Measurements from ENCODE around the gene SRGAP3.

Gene SRGAP3

DNA sequence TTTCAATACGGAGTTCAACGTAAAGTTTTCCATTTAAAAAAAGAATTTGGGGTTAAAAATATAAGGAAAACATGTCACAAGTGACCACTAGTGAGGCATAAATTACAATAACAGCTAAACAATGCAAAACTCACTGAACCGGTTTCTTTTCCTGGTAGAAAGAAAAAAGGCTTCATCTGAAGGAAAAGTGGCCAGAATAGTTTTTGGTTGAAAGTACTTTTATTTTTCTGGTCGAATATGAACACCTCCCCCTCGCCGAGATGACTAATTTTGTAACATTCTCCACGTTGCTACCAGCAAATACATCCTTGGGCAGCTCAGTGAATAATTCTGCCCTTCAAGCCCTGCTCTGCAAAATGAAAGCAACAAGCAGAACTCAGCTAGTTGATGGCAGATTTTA is 3.9 kb upstream of the SRGAP3 start:
- DNase-seq (ENCODE audit: low spot score) (no peak), FAIRE-seq (no peak)

DNA sequence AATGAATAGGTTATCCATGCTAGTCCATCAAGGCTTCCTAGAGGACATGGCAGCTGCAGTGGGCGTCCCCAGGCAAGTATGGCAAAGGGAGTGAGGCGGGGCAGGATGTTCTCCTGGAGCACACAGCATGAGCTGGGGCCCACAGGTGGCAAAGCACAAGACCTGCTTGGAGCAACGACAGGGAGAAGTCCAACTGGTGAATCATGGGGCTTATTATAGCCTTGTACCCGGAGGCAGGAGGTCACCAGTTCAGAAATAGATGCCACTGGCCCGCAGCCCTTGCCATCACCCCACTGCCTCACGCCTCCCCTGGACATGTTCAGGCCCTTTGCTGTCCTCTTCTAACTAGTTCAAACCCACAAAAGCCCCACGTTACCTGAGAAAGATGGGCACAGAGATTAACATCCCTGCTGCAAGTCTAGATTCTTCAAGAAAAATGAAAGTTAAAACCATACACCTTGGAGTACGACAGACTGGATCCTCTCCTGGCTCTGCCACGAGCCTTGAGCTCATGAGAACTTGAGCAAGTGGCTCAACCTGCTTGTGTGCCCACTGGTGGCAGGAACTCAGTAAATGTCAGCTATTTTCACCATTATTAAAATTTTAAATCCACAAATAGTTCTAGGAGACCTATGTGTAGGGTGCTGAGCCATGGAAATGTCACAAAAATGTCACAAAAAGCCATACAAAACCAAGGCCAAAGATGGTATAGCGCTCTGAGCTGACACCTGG is 1.8 kb upstream of the SRGAP3 start:
- FAIRE-seq = no peak

DNA sequence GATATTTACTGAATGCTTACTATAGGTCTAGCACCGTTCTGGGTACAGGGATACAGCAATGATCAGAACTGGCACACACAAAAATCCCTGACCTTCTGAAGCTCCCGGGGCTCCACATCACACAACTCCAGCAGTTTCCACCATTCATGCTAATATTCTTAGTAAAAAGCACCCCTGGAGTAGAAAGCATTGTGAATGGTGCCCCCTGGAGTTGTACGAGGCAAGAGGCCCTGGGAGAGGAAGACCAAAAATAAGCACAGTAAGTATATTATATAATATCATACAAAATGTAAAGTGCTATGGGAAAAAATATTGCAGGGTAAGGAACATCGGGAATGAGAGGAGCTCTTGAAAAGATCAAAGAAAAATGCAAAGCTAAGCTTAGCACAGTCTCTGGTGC is 790 bp upstream of the SRGAP3 start:
- DNase-seq (ENCODE audit: low spot score) (no peak), FAIRE-seq (no peak)

More for the DNA sequence above, 1.8 kb upstream of the SRGAP3 start:
- DNase-seq (ENCODE audit: low spot score) = no peak

DNA sequence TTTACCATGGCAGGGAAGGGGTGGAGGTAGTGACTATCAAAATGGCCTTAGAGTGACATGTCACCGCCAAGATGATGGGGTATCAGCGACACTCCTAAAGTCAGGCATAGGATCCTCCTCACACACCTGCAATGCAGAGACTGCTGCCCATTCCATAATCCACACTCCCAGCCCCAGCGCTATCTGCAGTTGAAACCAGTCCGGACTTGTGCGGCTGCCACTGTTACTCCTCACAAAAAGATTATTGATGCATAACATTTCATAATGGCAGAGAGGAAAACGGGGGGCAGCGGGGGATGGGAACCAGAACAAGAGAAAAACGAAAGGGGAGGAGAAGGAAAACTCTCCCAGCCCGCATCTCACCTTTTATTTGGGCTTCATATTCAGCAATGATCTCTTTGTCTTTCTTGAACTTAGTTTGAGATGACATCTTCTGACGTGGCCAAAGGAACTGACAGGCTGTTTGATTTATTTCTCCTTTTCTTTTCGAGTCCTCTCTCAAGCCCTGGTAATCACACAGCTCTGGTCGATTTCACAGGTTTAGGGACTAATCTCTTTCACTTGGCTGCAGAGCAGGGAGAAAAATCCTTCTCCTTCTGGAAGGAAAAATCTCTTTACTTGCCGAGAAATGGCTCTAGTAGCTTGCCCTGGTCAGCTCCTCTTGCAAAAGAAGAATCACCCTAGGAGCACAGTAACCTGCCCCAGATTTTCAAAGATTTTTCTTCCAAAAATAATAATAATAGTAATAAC is 749 bp downstream of the SRGAP3 start:
- no peak for DNase-seq (ENCODE audit: low spot score)

DNA sequence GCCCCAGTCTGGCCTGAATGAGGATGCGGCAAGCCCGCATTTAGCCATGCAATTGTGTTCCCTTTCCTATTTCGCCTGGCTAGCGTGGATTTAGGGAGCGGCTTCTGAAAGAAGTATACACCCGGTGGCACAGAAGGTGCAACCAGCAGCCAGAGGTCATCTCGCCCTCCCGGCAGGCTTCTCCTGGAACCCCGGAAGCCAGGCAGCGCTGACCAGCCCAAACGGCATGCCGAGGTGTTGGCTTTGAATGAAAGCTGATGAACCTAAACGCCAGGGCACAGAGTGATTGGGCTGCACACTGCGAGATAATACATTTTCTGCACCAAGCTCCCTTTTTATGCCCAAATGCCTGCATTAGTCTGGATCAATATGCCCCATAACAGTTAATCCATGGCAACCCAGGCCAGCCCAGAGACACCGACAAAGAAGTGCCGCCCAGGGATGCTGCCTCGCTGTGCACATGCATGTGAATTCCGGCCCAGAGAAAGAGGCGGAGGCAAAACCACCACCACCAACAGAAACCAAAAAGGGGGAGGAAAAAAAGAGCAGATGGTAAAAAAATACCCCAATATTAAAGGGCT is 1.4 kb downstream of the SRGAP3 start:
- FAIRE-seq (no peak), DNase-seq (ENCODE audit: low spot score) (no peak)

More for the DNA sequence above, 749 bp downstream of the SRGAP3 start:
- FAIRE-seq = no peak

DNA sequence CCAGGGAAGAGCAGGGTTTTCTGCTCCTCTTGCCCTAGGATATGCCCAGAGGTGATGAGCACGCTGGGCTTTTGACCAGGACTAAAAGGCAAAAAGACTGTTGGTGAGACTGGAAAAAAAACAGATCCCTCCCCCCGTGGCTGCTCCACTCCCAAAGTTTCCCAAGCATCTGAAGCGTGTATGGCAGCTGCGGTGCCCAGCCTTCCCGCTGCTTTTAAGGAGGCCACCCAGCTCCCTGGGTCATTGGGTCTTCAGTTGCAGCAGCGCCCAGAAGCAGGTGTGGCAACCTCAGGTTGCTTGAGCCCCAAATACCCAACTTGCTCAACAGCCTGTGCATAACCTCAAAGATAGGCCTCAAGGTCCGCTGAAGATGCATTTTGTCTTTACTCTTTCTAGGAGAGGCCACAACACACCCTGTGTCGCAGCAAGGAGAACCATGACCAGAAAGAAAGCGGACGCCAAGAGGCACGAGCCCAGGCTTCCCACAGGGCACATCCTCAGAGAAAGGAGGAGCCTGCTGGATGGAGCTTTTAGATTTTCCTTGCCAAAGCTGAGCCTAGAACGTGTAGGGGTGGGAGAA is 2.0 kb downstream of the SRGAP3 start:
- FAIRE-seq = no peak

DNA sequence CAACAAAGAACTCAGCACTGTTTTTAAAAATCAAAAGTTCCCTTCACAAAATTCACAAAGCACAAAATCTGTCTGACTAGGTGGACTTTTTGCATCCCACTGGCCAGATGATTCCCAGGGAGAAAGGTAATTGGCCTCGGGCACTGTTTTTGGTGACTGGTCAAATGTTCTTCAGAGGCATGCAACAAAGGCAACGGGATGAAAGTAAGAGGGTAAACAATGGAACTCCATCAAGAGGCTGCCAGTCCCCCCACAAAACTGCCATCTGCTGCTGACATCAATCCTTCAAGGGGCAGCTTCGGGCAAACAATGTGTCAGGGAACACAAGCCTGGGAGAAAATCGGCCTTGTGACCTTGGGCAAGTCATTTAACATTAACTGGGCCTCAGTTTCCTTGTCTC is 3.3 kb downstream of the SRGAP3 start:
- FAIRE-seq = no peak

More for the DNA sequence above, 2.0 kb downstream of the SRGAP3 start:
- DNase-seq (ENCODE audit: low spot score) = no peak

DNA sequence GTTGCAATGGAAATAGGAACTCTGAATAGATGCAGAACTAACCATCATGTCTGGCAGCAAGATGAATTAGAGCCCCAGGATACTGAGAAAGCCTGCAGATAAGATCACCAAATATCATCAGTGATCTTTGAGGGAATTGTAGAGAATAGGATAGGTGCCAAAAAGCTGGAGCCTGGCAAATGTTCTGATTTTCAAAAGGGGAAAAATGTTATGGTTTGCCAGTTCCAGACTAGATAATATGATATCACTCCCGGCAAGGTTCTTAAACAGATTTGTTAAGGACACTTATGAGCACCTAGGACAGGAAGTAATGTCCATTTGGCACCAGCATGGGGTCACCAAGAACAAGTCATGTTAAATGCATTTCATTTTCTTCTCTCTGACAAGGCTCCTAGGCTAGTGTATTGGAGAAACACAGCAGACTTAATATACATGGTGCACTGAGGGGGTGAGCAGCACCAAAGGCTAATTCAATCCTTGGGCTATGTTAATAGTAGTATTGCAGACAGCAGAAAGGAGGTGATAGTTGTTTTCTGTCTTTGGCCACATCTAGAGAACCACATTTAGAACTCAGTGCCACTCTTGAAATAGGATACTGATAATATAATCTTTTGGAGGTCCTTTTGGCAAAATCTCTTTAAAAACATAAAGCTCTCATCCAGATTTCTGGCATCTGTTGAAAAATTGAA is 4.8 kb downstream of the SRGAP3 start:
- no peak for DNase-seq (ENCODE audit: low spot score)
- FAIRE-seq = no peak

More for the DNA sequence above, 3.3 kb downstream of the SRGAP3 start:
- DNase-seq (ENCODE audit: low spot score) = no peak

DNA sequence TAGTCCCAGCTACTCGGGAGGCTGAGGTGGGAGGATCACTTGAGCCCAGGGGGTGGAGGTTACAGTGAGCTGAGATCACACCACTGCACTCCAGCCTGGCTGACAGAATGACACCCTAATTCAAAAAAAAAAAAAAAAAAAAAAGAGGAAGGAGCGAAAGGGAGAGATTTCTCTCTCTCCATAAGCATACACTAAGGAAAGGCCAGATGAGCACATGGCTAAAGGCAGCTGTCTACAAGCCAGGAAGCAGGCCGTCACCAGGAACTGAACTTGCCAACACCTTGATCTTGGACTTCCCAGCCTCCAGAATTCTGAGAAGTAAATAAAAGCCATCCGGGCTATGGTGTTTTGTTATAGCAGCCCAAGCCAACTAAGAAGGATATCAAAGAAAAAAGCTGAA is 7.5 kb downstream of the SRGAP3 start:
- FAIRE-seq = no peak
- DNase-seq (ENCODE audit: low spot score) = no peak

DNA sequence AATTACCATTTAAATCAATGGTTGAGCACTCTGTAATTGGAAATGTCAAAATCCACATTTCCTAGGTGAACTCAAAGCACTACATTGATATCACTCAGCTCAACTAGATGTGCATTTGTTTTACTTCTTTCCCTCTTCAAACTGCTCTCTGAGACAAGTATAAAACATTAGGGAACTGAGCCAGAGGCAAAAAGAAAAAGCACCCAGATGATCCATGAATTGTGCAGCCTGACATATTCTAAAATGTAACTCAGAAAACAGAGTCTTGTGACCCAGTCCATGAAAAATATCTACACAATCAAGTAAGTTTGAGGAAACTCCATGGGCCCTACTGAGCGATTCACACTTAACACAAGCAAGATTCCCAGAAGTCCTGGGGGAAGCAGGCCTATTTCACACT is 9.8 kb downstream of the SRGAP3 start:
- FAIRE-seq (no peak), DNase-seq (ENCODE audit: low spot score) (no peak)

DNA sequence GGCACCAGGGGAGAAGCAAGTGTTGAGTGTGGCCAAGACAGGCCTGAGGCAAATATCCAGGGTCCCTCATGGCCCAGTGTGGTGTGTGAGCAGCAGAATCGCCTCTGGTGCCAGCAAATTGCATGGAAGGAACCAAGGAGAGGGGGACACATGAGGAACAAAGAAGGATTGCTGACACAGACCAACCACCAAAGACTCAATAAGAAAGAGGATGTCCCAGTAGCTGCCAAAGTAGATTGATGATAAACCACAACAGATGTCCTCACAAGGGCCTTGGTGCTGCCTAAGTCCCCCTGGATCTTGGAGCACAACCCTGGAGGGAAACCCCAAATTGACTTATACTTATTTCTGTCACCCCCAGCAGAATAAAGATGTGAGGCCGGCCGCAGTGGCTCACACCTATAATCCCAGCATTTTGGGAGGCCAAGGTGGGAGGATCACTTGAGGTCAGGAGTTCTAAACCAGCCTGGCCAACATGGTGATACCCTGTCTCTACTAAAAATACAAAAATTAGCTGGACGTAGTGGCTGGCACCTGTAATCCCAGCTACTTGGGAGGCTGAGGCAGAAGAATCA is 10.6 kb downstream of the SRGAP3 start:
- FAIRE-seq (no peak), DNase-seq (ENCODE audit: low spot score) (no peak)

DNA sequence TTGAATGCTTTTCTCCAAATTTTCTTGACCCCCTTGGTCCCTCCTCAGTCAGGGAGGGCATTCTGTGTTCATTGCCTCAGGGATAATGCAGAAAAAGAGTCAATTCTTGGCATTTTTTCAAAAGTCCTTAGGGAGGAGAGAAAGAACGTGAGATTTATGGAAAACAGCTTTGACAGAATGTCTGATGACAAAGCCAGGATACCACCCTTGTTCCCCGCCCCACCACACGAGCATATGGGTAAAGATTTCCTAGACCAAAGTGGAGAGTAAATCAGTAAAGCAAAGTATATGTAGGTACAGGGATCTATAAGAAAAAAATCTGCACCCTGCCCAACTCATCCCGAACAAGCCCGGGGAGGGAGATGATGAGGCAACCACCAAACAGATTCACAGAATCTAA is 11.2 kb downstream of the SRGAP3 start:
- DNase-seq (ENCODE audit: low spot score) (no peak), FAIRE-seq (no peak)

DNA sequence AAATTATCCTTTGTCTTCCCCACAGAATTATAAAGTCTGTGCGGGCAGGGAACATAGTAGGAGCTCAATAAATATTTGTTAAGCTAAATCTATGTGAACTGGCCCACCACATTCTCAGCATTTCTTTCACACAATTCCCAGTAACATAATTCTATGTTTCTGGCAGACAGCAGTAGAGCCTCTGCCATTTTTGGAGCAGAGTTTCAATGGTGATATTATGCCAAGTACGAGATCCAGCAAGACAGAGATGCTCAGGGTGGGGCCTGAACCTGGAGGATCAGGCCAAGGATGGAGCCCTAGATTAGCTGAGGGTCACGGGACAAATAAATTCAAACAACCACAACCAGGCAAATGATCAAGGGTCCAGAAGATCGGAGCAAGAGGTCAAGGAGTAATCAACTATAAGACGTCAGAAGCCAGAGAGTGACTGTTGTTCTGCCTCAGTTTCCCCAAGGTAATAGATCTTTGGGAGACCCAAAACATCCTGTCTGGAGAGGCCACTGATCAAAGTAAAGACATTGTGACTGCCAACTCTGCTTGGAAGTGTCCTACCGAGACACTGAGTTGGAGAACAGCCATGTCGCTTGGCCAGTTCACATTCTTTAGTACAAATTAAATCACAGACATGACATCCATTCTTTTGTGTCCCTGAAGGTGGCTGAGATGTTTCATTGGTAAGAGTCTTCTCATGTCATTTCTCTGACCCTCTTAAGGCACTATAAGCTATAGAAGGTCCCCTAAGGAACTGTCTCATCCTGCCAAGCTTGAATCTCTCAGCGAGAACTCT is 15.4 kb downstream of the SRGAP3 start:
- DNase-seq (ENCODE audit: low spot score) (no peak), FAIRE-seq (no peak)

DNA sequence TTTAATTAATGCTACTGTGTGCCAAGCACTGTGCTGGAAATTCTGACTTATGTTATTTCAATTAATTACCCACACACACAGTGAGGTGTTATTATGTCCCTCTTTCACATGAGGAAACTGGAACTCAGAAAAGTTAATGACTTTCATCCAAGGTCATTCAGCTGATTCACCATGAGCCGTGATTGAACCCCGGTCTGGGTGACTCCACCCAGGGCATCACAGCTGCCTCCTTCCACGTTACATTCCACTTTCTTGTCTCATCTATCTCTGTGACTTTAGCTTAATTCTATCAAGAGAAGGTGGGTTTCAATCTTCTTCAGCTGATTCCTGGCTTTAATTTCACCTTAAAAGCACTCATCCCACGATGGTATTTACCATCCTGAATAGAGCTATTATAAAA is 16.3 kb downstream of the SRGAP3 start:
- FAIRE-seq (no peak), DNase-seq (ENCODE audit: low spot score) (no peak)

DNA sequence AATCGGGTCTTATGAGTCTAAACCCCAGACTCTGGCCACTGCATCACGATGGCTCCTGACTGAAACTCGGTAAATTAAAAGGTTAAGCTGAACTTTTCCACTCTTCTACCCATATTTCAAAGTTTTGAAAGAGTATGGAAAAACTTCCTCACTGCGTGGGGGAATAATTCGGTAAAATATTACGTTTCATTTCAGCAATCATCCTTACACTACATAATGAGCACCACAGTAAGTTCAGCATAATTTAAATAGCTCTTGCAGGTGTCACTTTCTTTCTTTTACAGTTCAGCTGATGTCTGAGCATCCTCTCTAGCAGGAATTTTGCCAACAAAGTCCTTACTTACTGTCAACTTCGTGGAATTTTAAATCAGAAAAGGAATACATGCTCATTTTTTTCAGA is 17.5 kb downstream of the SRGAP3 start:
- DNase-seq (ENCODE audit: low spot score) (no peak), FAIRE-seq (no peak)

DNA sequence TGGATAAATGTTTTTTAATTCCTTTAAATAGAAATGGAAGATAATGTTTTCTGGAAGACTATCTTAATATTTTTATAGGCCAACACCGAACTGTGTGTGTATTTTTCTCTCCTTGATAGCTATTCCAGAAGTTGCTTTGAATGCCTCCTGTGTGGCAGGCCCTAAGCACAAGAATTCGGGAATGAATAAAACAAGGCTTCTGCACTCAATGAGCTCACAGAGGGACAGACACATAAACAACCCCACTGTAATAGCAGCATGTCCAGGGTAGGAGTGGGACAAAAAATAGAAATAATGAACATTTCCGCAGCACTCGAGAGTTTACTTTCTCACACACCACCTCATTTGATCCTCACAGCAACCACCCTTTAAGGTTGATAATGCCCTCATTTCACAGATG is 18.0 kb downstream of the SRGAP3 start:
- FAIRE-seq = no peak
- no peak for DNase-seq (ENCODE audit: low spot score)

DNA sequence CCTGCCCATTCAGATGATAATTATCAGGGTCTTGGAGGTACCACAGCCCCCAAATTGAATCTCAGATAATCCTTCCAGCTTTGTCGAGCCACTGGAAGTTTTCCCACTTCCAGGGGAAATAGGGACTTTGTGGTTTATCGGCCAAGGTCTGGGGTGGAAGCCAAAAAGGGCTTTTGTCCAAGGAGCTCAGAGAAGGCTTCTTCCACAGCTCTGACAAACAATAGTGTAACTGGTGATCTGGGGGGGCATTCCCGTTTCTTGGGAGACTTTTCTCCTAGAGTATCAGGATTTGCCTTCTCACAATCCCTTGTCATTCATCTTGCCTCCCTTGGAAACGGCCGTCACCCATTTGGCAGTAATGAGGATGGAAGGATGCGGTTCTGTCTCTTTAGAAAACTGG is 18.4 kb downstream of the SRGAP3 start:
- FAIRE-seq = no peak
- DNase-seq (ENCODE audit: low spot score) = no peak

DNA sequence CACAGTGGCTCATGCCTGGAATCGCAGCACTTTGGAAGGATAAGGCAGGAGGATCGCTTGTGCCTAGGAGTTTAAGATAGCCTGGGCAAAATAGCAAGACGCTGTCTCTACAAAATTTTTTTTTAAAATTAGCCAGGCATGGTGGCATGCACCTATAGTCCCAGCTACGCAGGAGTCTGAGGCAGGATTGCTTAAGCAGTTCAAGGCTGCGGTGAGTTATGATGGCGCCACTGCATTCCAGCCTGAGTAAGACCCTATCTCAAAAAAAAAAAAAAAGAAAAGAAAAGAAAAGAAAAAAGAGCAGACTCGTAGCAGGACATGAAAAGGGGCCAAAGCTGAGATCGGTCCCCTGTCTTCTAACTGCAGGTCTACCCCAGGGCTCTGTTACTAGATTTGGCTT is 18.9 kb downstream of the SRGAP3 start:
- FAIRE-seq = no peak

DNA sequence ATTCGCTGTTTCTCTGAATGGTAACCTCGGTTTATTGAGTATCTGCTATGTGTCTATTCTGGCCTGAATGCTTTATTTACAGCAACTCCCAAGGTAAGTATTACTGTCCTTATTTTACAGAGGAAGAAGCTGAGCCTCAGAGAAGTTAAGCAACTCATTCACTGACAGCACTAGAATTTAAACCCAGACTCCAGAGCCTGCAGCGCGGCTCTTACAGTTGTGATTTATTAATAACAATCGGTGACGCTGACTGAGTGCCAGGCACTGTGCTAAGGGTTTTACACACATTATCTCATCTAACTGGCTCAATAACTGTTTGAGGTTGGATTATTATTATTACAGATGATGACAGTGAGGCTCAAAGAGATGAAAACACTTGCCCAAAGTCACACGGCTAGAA is 19.6 kb downstream of the SRGAP3 start:
- DNase-seq (ENCODE audit: low spot score) (no peak), FAIRE-seq (no peak)

More for the DNA sequence above, 18.9 kb downstream of the SRGAP3 start:
- no peak for DNase-seq (ENCODE audit: low spot score)

DNA sequence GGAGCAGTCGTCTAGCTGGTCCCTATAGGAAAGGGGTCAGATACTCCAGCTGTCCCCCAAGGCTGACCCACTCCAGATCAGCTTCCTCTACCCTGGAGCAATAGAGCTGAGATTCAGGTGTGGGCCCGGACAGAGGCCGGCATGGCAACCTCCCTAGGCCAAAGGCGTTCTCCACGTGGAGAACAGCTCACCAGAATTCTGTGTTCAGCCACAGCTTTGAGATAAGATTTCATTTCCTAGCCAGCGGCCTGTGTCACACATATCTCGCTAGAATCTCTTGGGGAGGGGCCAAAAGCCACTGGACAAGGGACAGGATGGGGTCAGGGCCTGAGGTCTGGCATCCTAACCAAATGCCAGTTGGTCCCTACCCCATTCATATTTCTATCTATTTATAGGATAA is 20.1 kb downstream of the SRGAP3 start:
- DNase-seq (ENCODE audit: low spot score) (no peak), FAIRE-seq (no peak)

DNA sequence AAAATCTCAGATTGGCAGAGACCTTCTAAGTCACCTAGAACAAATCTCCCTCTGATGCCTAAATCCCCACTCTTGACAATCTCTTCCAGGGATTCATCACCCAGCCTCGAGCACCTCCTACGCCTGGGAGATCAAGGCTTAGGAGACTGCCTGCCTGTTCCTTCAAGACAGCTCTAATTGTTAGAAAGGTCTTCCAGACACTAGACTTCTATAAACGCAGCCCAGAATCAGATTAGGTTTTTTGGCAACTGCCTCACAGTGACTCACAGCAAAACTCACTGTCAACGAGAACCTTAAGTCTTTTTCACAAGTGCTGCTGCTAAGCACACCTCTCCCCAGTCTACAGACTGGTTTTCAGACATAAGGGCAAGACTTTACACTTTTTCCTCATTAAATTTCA is 23.1 kb downstream of the SRGAP3 start:
- FAIRE-seq (no peak), DNase-seq (ENCODE audit: low spot score) (no peak)
